HL-60 (cell line): ENCODE data around the gene FGR.

Experiments
- DNase-seq, 2 experiments: peaks; one replicate each; pipeline ENCODE4 v3.0.0-alpha.2; 2010 to 2020; ENCODE audit warnings: low read depth in 1 of 2, low spot score in 1 of 2
- H3K27ac ChIP-seq: fragments of 250-450 bp; sonication (Bioruptor Pico); replicated peaks from 2 replicates; pipeline ENCODE4 v1.5.1; 2020; ENCODE audit warnings: mild to moderate bottlenecking, moderate library complexity
- H3K27me3 ChIP-seq: fragments of 250-450 bp; sonication (Bioruptor Pico); 2 replicates; pipeline ENCODE4 v1.5.1; 2021; ENCODE audit warnings: mild to moderate bottlenecking, moderate library complexity; ENCODE audit not compliant: insufficient read depth, poor library complexity, severe bottlenecking
- H3K4me3 ChIP-seq: replicated peaks from 2 replicates; pipeline ENCODE4 v1.5.1; 2011; ENCODE audit warnings: mild to moderate bottlenecking, control low read depth, low read length; ENCODE audit not compliant: insufficient read depth
- CTCF ChIP-seq: IDR thresholded peaks from one replicate; pipeline ENCODE4 v1.5.1; 2011; ENCODE audit warnings: low read length, control low read depth, inconsistent platforms; ENCODE audit not compliant: insufficient read depth
- GABPA ChIP-seq: IDR thresholded peaks from 2 replicates; pipeline ENCODE4 v1.6.1; 2012; ENCODE audit warnings: low read depth
- POLR2AphosphoS5 ChIP-seq: IDR thresholded peaks from 2 replicates; pipeline ENCODE4 v1.6.1; 2012; ENCODE audit warnings: low read depth
- SPI1 ChIP-seq: IDR thresholded peaks from 2 replicates; pipeline ENCODE4 v1.6.1; 2012; ENCODE audit warnings: low read depth, mild to moderate bottlenecking, borderline replicate concordance
- TF ChIP-seq, protein P1 (sequence below): IDR thresholded peaks from 2 replicates; pipeline ENCODE4 v1.6.1; 2012; ENCODE audit warnings: low read depth; ENCODE audit not compliant: insufficient replicate concordance

FGR gene

GRCh38 chr1:27576806-27577227 lies 58.2 kb downstream of the FGR start:
- no peak overlapping the region for H3K27ac ChIP-seq
- H3K4me3 ChIP-seq: no peak overlapping the region
- no peak for DNase-seq
- TF ChIP-seq, protein P1, sequence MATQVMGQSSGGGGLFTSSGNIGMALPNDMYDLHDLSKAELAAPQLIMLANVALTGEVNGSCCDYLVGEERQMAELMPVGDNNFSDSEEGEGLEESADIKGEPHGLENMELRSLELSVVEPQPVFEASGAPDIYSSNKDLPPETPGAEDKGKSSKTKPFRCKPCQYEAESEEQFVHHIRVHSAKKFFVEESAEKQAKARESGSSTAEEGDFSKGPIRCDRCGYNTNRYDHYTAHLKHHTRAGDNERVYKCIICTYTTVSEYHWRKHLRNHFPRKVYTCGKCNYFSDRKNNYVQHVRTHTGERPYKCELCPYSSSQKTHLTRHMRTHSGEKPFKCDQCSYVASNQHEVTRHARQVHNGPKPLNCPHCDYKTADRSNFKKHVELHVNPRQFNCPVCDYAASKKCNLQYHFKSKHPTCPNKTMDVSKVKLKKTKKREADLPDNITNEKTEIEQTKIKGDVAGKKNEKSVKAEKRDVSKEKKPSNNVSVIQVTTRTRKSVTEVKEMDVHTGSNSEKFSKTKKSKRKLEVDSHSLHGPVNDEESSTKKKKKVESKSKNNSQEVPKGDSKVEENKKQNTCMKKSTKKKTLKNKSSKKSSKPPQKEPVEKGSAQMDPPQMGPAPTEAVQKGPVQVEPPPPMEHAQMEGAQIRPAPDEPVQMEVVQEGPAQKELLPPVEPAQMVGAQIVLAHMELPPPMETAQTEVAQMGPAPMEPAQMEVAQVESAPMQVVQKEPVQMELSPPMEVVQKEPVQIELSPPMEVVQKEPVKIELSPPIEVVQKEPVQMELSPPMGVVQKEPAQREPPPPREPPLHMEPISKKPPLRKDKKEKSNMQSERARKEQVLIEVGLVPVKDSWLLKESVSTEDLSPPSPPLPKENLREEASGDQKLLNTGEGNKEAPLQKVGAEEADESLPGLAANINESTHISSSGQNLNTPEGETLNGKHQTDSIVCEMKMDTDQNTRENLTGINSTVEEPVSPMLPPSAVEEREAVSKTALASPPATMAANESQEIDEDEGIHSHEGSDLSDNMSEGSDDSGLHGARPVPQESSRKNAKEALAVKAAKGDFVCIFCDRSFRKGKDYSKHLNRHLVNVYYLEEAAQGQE: no peak
- TF ChIP-seq POLR2AphosphoS5 (no peak), CTCF (no peak), GABPA (no peak), SPI1 (no peak)
- H3K27me3 ChIP-seq: no peaks in the 10 kb centered on the region

GRCh38 chr1:27575840-27576331 lies 59.1 kb downstream of the FGR start:
- TF ChIP-seq SPI1: no peak
- no peak for TF ChIP-seq CTCF
- TF ChIP-seq, protein P1: no peak
- no peak for TF ChIP-seq POLR2AphosphoS5
- TF ChIP-seq GABPA: no peak
- no peak for DNase-seq
- Histone ChIP-seq H3K27me3 (no peaks in the 10 kb centered on the region), H3K27ac (no peak overlapping the region), H3K4me3 (no peak overlapping the region)

GRCh38 chr1:27574871-27575831 lies 59.8 kb downstream of the FGR start:
- H3K27me3 ChIP-seq: no peaks in the 10 kb centered on the region
- TF ChIP-seq GABPA: no peak
- no peak for TF ChIP-seq POLR2AphosphoS5
- no peak for TF ChIP-seq SPI1
- TF ChIP-seq, protein P1: no peak
- no peak for TF ChIP-seq CTCF
- H3K27ac ChIP-seq: no peak overlapping the region
- no peak for DNase-seq
- no peak overlapping the region for H3K4me3 ChIP-seq
